Pulmonary artery endothelial cell (primary cell): Measurements from ENCODE around the gene RRP36. TPM values are rescaled to one million over a fixed set of nuclear protein-coding genes. Genes with fewer than 3 reads are reported as not detected.
"Not testable (repeated sequence)": the region's sequence is repeated elsewhere in the genome, so short reads cannot be mapped to it uniquely, and the experiment has no call there.

ENCODE experiments used
- DNase-seq: peaks from one replicate; pipeline ENCODE4 v3.0.0-alpha.2; 2011; ENCODE audit warnings: low read depth, low spot score
- total RNA-seq: library from RNA; depleted of rRNA; stranded (reverse); fragments of >200 nt; gene quantifications from 2 replicates; pipeline ENCODE4 v1.2.3, GENCODE V29; 2014

RRP36 gene
- total RNA-seq = 112 and 137 TPM in 2 replicates

GRCh38 chr6:43021270-43022047, at the start of gene RRP36:
RRP36 (plus strand) TSS chr6:43021623; CDS start chr6:43021655, 32 bp downstream.
- DNase-seq = no peak

GRCh38 chr6:42971746-42972327, 49.6 kb upstream of the RRP36 start:
- DNase-seq = no peak

GRCh38 chr6:42973926-42974325, 47.5 kb upstream of the RRP36 start:
- no peak for DNase-seq

- DNase-seq = no peak
These were observed 46.4 kb upstream of the RRP36 start for GRCh38 chr6:42974919-42975505.

GRCh38 chr6:42978487-42978838, 43.0 kb upstream of the RRP36 start:
- DNase-seq = no peak

- peak; percentile 52 for DNase-seq
These were observed 42.4 kb upstream of the RRP36 start, which contains the start of gene PEX6 for GRCh38 chr6:42978839-42979522. PEX6 (minus strand) TSS chr6:42979181; CDS start chr6:42979150, 31 bp downstream.

- DNase-seq = no peak
These were observed 41.8 kb upstream of the RRP36 start for GRCh38 chr6:42979523-42980177.

DNA sequence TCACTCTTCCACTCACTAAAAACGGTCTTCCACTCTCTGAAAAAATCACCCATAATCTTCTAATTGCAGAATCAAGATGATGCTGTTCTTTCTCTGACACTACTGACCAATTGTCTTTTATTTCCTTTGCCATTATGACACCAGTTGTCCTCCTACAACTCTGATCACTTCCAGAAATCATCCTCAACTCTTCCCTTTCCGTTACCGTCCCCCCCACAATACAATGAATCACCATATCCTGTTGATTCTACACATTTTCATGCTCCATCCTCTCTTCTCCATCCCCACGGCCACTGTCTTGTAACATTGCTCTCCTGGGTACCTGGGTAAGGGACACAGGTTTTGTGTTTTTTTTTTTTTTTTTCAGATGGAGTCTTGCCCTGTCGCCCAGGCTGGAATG, 39.6 kb upstream of the RRP36 start:
- DNase-seq = no peak

GRCh38 chr6:42984001-42984923, 37.2 kb upstream of the RRP36 start, which contains the start of gene PPP2R5D:
PPP2R5D (plus strand) TSS chr6:42984570; CDS start chr6:42984678, 108 bp downstream.
- peak; percentile 95 for DNase-seq

GRCh38 chr6:42984924-42985475, 36.4 kb upstream of the RRP36 start:
- DNase-seq = no peak

- no peak for DNase-seq
These were observed 33.6 kb upstream of the RRP36 start for GRCh38 chr6:42987533-42988451.

DNA sequence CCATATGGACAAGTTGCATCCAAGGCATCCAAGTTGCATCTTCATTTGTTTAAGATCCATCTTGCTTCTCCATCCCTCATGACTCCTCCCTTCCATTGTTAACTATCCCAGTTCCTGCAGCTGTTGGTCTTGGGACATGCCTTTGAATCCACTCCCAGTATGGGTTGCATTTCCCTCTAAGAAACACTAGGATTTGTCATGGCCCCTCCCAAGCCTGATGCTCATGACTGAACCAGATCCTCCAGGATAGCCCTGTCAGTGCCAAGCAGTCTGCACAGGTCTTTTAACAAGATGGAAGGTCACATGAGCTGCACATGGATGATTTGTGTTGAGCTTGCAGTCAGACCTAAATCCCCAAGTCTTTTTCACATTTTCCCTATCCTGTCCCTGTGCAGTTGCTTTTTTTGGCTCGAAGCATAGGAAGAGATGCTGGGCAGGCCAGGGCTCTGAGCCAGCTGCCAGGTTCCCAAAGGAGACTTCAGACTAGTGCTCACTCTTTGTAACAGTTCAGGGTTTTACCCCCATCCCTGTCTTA, 32.9 kb upstream of the RRP36 start:
- DNase-seq = peak; percentile 27

DNA sequence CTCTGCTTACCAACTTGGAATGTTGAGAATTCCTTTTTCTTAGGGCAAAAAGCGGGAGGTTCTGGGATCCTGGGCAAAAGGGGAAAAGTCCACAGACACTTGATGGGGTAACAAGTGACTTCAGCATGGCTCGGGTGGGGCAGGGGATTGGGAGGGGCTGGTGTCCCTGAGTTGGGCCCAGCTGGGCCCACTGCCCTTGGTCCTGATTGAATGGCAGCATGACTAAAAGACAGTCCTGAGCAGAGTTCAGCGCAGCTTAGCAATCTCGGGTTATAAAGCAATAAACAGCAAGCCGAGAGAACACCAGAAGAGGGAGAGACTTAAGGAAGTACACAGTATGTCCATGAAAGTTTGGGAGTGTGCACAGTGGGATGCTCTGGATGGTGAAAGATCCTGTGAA, 31.5 kb upstream of the RRP36 start:
- DNase-seq = no peak

DNA sequence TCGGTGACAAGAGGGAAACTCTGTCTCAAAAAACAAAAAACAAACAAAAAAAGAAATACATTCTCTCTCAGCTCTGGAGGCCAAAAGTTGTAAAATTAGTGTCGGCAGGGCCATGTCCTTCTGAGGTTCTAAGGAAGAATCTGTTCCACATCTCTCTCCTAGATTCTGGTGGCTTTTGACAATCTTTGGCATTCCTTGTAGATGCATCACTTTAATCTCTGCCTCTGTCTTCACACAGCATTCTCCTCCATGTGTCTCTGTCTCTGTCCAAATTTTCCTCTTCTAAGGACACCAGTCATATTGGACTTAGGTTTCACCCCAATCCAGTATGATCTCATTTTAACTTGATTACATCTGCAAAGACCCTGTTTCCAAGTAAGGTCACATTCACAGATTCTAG, 28.0 kb upstream of the RRP36 start:
- DNase-seq = no peak

- DNase-seq = no peak
These were observed 24.9 kb upstream of the RRP36 start for GRCh38 chr6:42996513-42996912.

DNA sequence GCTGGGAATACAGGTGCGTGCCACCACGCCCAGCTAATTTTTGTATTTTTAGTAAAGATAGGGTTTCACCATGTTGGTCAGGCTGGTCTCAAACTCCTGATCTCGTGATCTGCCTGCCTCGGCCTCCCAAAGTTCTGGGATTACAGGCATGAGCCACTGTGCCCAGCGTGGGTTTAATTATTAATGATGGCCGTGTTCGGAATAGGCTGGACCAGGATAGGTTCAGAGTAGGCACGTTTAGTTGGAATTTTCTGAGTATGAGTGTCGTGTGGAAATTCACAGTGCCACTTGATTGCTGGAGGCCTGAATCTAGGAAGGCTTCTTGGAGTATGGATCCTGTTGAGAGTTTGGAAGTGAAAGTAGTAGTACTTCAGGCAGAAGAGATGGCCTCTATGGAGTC, 23.2 kb upstream of the RRP36 start:
- DNase-seq = not testable (repeated sequence)

DNA sequence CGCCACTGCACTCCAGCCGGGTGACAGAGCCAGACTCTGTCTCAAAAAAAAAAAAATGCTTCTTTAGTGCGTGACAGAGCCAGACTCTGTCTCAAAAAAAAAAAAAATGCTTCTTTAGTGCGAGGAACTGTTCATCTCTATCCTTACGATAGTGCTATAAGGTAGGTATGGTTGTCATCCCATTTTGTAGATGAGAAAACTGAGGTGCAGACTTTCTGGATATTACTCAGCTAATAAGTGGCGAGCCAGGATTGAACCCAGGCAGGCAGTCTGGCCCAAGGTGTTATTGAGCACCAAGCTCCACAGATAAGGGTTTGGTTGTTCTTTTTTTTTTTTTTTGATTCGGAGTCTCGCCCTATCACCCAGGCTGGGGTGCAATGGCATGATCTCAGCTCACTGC, 19.6 kb upstream of the RRP36 start:
- DNase-seq = no peak

GRCh38 chr6:43005844-43006243, 15.6 kb upstream of the RRP36 start:
- DNase-seq = no peak

GRCh38 chr6:43006251-43006650, 15.2 kb upstream of the RRP36 start:
- DNase-seq = no peak
